HG02973 (cell line): ENCODE data around the gene PCOLCE2.
A peak's percentile ranks its signal among the peaks of the same experiment; 100 is the strongest.

Experiments
- ATAC-seq: cut with Tn5 transposase; IDR thresholded peaks from one replicate; pipeline ENCODE4 v1.9.1; 2021; ENCODE audit warnings: moderate library complexity; ENCODE audit not compliant: unreplicated experiment

PCOLCE2 gene

GRCh38 chr3:142888481-142889211 is at the start of gene PCOLCE2:
Gene PCOLCE2, minus strand, starts transcription at chr3:142889083. Its CDS starts 187 bp downstream, at chr3:142888896.
- ATAC-seq = no peak

GRCh38 chr3:142935963-142936362 is 47.1 kb upstream of the PCOLCE2 start:
- ATAC-seq = no peak

GRCh38 chr3:142934887-142935269 is 46.0 kb upstream of the PCOLCE2 start:
- no peak for ATAC-seq

GRCh38 chr3:142934128-142934886 is 45.4 kb upstream of the PCOLCE2 start:
- ATAC-seq = no peak

- peak; percentile 97 for ATAC-seq
These were observed 42.3 kb upstream of the PCOLCE2 start for GRCh38 chr3:142931222-142931621.

GRCh38 chr3:142930463-142930862 is 41.6 kb upstream of the PCOLCE2 start:
- ATAC-seq = no peak

GRCh38 chr3:142929890-142930289 is 41.0 kb upstream of the PCOLCE2 start:
- ATAC-seq = no peak

- ATAC-seq = no peak
These were observed 40.2 kb upstream of the PCOLCE2 start for GRCh38 chr3:142929109-142929508.

GRCh38 chr3:142926368-142926944 is 37.6 kb upstream of the PCOLCE2 start:
- ATAC-seq = no peak

- ATAC-seq = no peak
These were observed 36.3 kb upstream of the PCOLCE2 start for GRCh38 chr3:142925140-142925539.

- no peak for ATAC-seq
These were observed 34.8 kb upstream of the PCOLCE2 start for GRCh38 chr3:142923694-142924093.

- no peak for ATAC-seq
These were observed 27.7 kb upstream of the PCOLCE2 start for GRCh38 chr3:142916605-142917004.

- ATAC-seq = no peak
These were observed 26.8 kb upstream of the PCOLCE2 start for GRCh38 chr3:142915636-142916035.

- ATAC-seq = no peak
These were observed 25.5 kb upstream of the PCOLCE2 start for GRCh38 chr3:142914286-142914811.

- ATAC-seq = no peak
These were observed 24.5 kb upstream of the PCOLCE2 start for GRCh38 chr3:142913432-142913831.

GRCh38 chr3:142912402-142913172 is 23.7 kb upstream of the PCOLCE2 start:
- ATAC-seq = no peak

GRCh38 chr3:142910280-142910679 is 21.4 kb upstream of the PCOLCE2 start:
- ATAC-seq = no peak

- no peak for ATAC-seq
These were observed 20.4 kb upstream of the PCOLCE2 start for GRCh38 chr3:142909282-142909681.

- no peak for ATAC-seq
These were observed 19.1 kb upstream of the PCOLCE2 start for GRCh38 chr3:142907996-142908395.

- ATAC-seq = peak; percentile 54
These were observed 16.0 kb upstream of the PCOLCE2 start for GRCh38 chr3:142904639-142905436.
